H1 (cell line): Measurements from ENCODE around the gene CTLA4. TPM values are rescaled to one million over a fixed set of nuclear protein-coding genes. Genes with fewer than 3 reads are reported as not detected.

Experiments
- CTCF ChIA-PET: fragments of 300-600 bp; sonication (Branson Sonifier 250); formaldehyde crosslinking; loops from one replicate; lab custom pipeline; 2021; ENCODE audit not compliant: partially characterized antibody; lab: Charles Lee
- POLR2A ChIA-PET: fragments of 300-600 bp; sonication (Branson Sonifier 250); formaldehyde crosslinking; loops from one replicate; lab custom pipeline; 2021; ENCODE audit warnings: inconsistent platforms; ENCODE audit not compliant: partially characterized antibody; lab: Charles Lee
- DNase-seq, 2 experiments: peaks; one replicate each; pipeline versions ENCODE4 v3.0.0 to v3.0.0-alpha.2; 2010 to 2022; ENCODE audit warnings: low spot score in 2 of 2, low read depth in 1 of 2, mixed read lengths in 1 of 2
- FAIRE-seq: peaks from 2 replicates; lab custom pipeline; 2011; peaks lifted over from hg19 to GRCh38; lab: Jason Lieb, UNC
- H2AFZ ChIP-seq: 2 replicates; pipeline ENCODE4 v1.8.1; 2012; ENCODE audit warnings: low read length, inconsistent platforms
- H2AK5ac ChIP-seq: 2 replicates; pipeline ENCODE4 v1.6.1; 2013; ENCODE audit warnings: low read depth, low read length
- H2BK120ac ChIP-seq: replicated peaks from 2 replicates; pipeline ENCODE3; 2013; ENCODE audit warnings: low read depth, low read length, inconsistent platforms
- H2BK12ac ChIP-seq: 2 replicates; pipeline ENCODE4 v1.6.1; 2013; ENCODE audit warnings: low read depth, low read length
- H2BK15ac ChIP-seq: 2 replicates; pipeline ENCODE4 v1.6.1; 2013; ENCODE audit warnings: low read length
- H2BK20ac ChIP-seq: 2 replicates; pipeline ENCODE4 v1.6.1; 2013; ENCODE audit warnings: low read length
- H2BK5ac ChIP-seq: 2 replicates; pipeline ENCODE4 v1.6.1; 2013; ENCODE audit warnings: low read depth, low read length
- H3K14ac ChIP-seq: 2 replicates; pipeline ENCODE4 v1.6.1; 2013; ENCODE audit warnings: inconsistent platforms; ENCODE audit not compliant: insufficient read length
- H3K18ac ChIP-seq: 2 replicates; pipeline ENCODE4 v1.6.1; 2013; ENCODE audit warnings: low read length; ENCODE audit errors: extremely low read depth
- H3K23ac ChIP-seq: 2 replicates; pipeline ENCODE4 v1.6.1; 2013; ENCODE audit warnings: inconsistent platforms; ENCODE audit not compliant: insufficient read length
- H3K23me2 ChIP-seq: 2 replicates; pipeline ENCODE4 v1.6.1; 2013; ENCODE audit warnings: low read depth, low read length
- H3K27ac ChIP-seq: 2 replicates; pipeline ENCODE4 v1.6.1; 2011; ENCODE audit warnings: low read depth, low read length, inconsistent platforms
- H3K27me3 ChIP-seq, 4 experiments: replicated peaks in 1 of 4; 1 replicate in 1 of 4; 2 replicates in 3 of 4; pipeline versions ENCODE4 v1.6.1 to v1.8.1; 2011 to 2013; ENCODE audit warnings: low read length in 3 of 4, mild to moderate bottlenecking in 3 of 4, inconsistent platforms in 2 of 4, mixed read lengths in 2 of 4, moderate library complexity in 1 of 4; ENCODE audit not compliant: control insufficient read depth in 3 of 4, insufficient read depth in 3 of 4; ENCODE audit errors: extremely low read depth in 1 of 4
- H3K36me3 ChIP-seq, 4 experiments: 2 replicates each; pipeline versions ENCODE4 v1.6.1 to v1.8.1; 2011 to 2013; ENCODE audit warnings: mild to moderate bottlenecking in 4 of 4, low read length in 3 of 4, moderate library complexity in 2 of 4, control low read depth in 1 of 4, inconsistent platforms in 1 of 4; ENCODE audit not compliant: insufficient read depth in 4 of 4, control insufficient read depth in 2 of 4
- H3K4ac ChIP-seq: replicated peaks from 2 replicates; pipeline ENCODE3; 2013; ENCODE audit warnings: low read length, low read depth, mixed read lengths, inconsistent platforms; ENCODE audit not compliant: insufficient read length
- H3K4me1 ChIP-seq, 4 experiments: replicated peaks in 1 of 4; 1 replicate in 1 of 4; 2 replicates in 3 of 4; pipeline versions ENCODE4 v1.6.1 to v1.8.1; 2011 to 2013; ENCODE audit warnings: low read length in 3 of 4, inconsistent platforms in 2 of 4, mixed read lengths in 1 of 4; ENCODE audit not compliant: insufficient read depth in 4 of 4, control insufficient read depth in 3 of 4
- H3K4me2 ChIP-seq, 2 experiments: 2 replicates each; pipeline versions ENCODE4 v1.6.1 to v1.8.1; 2011 to 2013; ENCODE audit warnings: low read depth in 2 of 2, low read length in 2 of 2, control low read depth in 1 of 2, inconsistent platforms in 1 of 2, mild to moderate bottlenecking in 1 of 2; ENCODE audit not compliant: insufficient read depth in 1 of 2
- H3K4me3 ChIP-seq, 4 experiments: fragments of 200-600, 300-600 bp in 1 of 4; sonication (generic), shearing (Covaris generic), sonication (Bioruptor Twin) in 1 of 4; 2 replicates each; pipeline versions ENCODE4 v1.5.1 to v1.8.1; 2011 to 2016; ENCODE audit warnings: low read length in 4 of 4, low read depth in 3 of 4, control low read depth in 2 of 4, inconsistent platforms in 2 of 4, mild to moderate bottlenecking in 2 of 4, mixed read lengths in 1 of 4, moderate library complexity in 1 of 4; ENCODE audit not compliant: insufficient read depth in 2 of 4; ENCODE audit errors: extremely low read depth in 1 of 4
- H3K56ac ChIP-seq: replicated peaks from 2 replicates; pipeline ENCODE3; 2013; ENCODE audit warnings: low read depth, mild to moderate bottlenecking, mixed read lengths, low read length, inconsistent platforms; ENCODE audit not compliant: insufficient read length
- H3K79me1 ChIP-seq: 2 replicates; pipeline ENCODE4 v1.6.1; 2013; ENCODE audit warnings: low read depth, low read length, control low read depth
- H3K79me2 ChIP-seq, 2 experiments: 2 replicates each; pipeline versions ENCODE4 v1.6.1 to v1.8.1; 2012 to 2013; ENCODE audit warnings: low read length in 2 of 2, mild to moderate bottlenecking in 2 of 2, inconsistent platforms in 1 of 2; ENCODE audit not compliant: insufficient read depth in 2 of 2, control insufficient read depth in 1 of 2
- H3K9ac ChIP-seq, 4 experiments: replicated peaks in 1 of 4; 1 replicate in 1 of 4; 2 replicates in 3 of 4; pipeline versions ENCODE4 v1.6.1 to v1.8.1; 2011 to 2013; ENCODE audit warnings: low read depth in 3 of 4, low read length in 3 of 4, control low read depth in 2 of 4, mild to moderate bottlenecking in 2 of 4, moderate library complexity in 2 of 4, inconsistent platforms in 1 of 4; ENCODE audit errors: extremely low read depth in 1 of 4
- H3K9me3 ChIP-seq, 2 experiments: 2 replicates each; pipeline versions ENCODE4 v1.6.1 to v1.8.1; 2012 to 2013; ENCODE audit warnings: mild to moderate bottlenecking in 2 of 2, moderate library complexity in 2 of 2, control low read depth in 1 of 2, inconsistent platforms in 1 of 2, low read depth in 1 of 2, low read length in 1 of 2, mixed read lengths in 1 of 2; ENCODE audit not compliant: insufficient read depth in 2 of 2
- H4K20me1 ChIP-seq, 2 experiments: replicated peaks in 1 of 2; 2 replicates each; pipeline versions ENCODE3 to v1.8.1; 2011 to 2013; ENCODE audit warnings: inconsistent platforms in 2 of 2, low read length in 2 of 2, mild to moderate bottlenecking in 1 of 2; ENCODE audit not compliant: insufficient read depth in 2 of 2, control insufficient read depth in 1 of 2
- H4K5ac ChIP-seq: 2 replicates; pipeline ENCODE4 v1.6.1; 2013; ENCODE audit warnings: low read length, low read depth, mixed read lengths, inconsistent platforms; ENCODE audit not compliant: insufficient read length
- H4K8ac ChIP-seq: 2 replicates; pipeline ENCODE4 v1.8.0; 2013; ENCODE audit warnings: mild to moderate bottlenecking, moderate library complexity, low read length, inconsistent platforms; ENCODE audit not compliant: insufficient read depth; ENCODE audit errors: extremely low read depth
- H4K91ac ChIP-seq: replicated peaks from 2 replicates; pipeline ENCODE3; 2013; ENCODE audit warnings: low read length, mixed read lengths, inconsistent platforms; ENCODE audit not compliant: insufficient read length
- BACH1 ChIP-seq: IDR thresholded peaks from 2 replicates; pipeline ENCODE4 v1.6.1; 2012; ENCODE audit warnings: low read length, improper control_type of control experiment
- GTF2F1 ChIP-seq: IDR thresholded peaks from 2 replicates; pipeline ENCODE4 v1.6.1; 2012; ENCODE audit warnings: low read depth, low read length, improper control_type of control experiment, borderline replicate concordance
- HDAC2 ChIP-seq, 2 experiments: fragments of 300-600 bp in 1 of 2; sonication (generic) in 1 of 2; IDR thresholded peaks; 2 replicates each; pipeline ENCODE4 v1.6.1; 2011 to 2012; ENCODE audit warnings: low read depth in 2 of 2, low read length in 2 of 2, mild to moderate bottlenecking in 2 of 2, moderate library complexity in 2 of 2, borderline replicate concordance in 1 of 2, inconsistent platforms in 1 of 2
- KDM1A ChIP-seq: fragments of 200-600, 300-600 bp; sonication (generic); IDR thresholded peaks from 2 replicates; pipeline ENCODE4 v1.7.1; 2016; ENCODE audit warnings: mild to moderate bottlenecking, low read length, borderline replicate concordance
- WGBS, 2 experiments: shearing (Covaris generic) in 1 of 2; methylation state at CpG; one replicate each; pipeline versions ENCODE4 v1.1.6 to v1.1.7; 2013 to 2015; ENCODE audit warnings: low lambda C conversion rate in 2 of 2, mixed read lengths in 2 of 2, inconsistent platforms in 1 of 2, low coverage in 1 of 2, missing lambda C conversion rate in 1 of 2; ENCODE audit not compliant: insufficient replicate concordance in 2 of 2, insufficient coverage in 1 of 2, insufficient read length in 1 of 2; ENCODE audit errors: extremely low coverage in 1 of 2, missing lambda C conversion rate in 1 of 2; 5-methylcytosine and 5-hydroxymethylcytosine counted together
- polyA plus RNA-seq, 7 experiments: library from polyadenylated mRNA; depleted of rRNA in 3 of 7; stranded (reverse) in 5 of 7; unstranded in 2 of 7; fragments of >200 nt in 5 of 7; fragments of 200-250 nt in 2 of 7; gene quantifications; 1 replicate in 5 of 7; 2 replicates in 1 of 7; 4 replicates in 1 of 7; pipeline versions ENCODE4 v1.2.1 to v1.2.3, GENCODE V29; 2011 to 2013; ENCODE audit warnings: missing spikeins in 2 of 7, mixed read lengths in 2 of 7
- total RNA-seq: library from RNA; stranded (reverse); fragmentation: NEBNext Ultra II Directional; extraction: Animal tissue kit (Norgen Biotek cat#: 25700); gene quantifications from 2 replicates; pipeline ENCODE4 v1.2.1, GENCODE V29; 2021

CTLA4 gene
- total and polyA plus RNA-seq, 2 of the 8 experiments (the other 6 are each of a cell fraction or from before 2014, with no cell fraction given), result not detected

DNA sequence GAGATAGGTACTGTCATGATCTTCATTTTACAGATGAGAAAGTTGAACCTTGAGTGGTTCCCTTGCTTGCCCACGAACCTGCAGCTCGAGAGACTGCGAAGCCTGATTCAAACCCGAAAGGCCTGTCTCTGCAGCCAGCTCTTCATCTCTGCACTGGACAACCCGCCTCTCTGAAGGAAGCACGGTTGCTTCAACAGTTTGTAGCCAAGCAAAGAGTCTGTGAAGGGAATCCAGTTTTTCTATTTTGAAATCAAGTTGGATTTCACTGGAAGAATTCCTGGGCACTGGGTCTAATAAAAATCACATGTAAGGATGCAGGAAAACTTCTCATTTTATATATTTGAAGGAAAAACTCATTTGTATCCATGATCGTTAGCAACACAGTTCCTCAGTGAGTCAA is 47.7 kb downstream of the CTLA4 start:
- 85% methylated on average over 7 of the region's 7 CpGs; no CpG with 5 or more reads in 1 of the 2 experiments for WGBS, 2 experiments

More for the DNA sequence above, 47.7 kb downstream of the CTLA4 start:
- Histone ChIP-seq H3K27ac (no peak overlapping the region), H3K27me3 (no peaks in the 10 kb centered on the region), H2AK5ac (no peak overlapping the region), H3K14ac (no peak overlapping the region), H3K79me1 (no peaks in the 10 kb centered on the region), H3K9me3 (no peaks in the 10 kb centered on the region), H3K9ac (no peak overlapping the region), H4K5ac (no peak overlapping the region), H3K18ac (no peak overlapping the region), H3K4me2 (no peak overlapping the region), H3K23ac (no peak overlapping the region), H3K79me2 (no peaks in the 10 kb centered on the region), H2BK5ac (no peak overlapping the region), H4K20me1 (no peaks in the 10 kb centered on the region), H4K8ac (no peak overlapping the region), H3K4me1 (peaks cover 0 to 3% (median 2%) of the 10 kb centered on the region in 4 experiments; a peak in 3 of 7 replicates), H3K36me3 (no peaks in the 10 kb centered on the region), H2BK12ac (no peak overlapping the region), H3K4me3 (no peak overlapping the region), H4K91ac (no peak overlapping the region), H2BK120ac (no peak overlapping the region), H2AFZ (no peak overlapping the region), H2BK20ac (no peak overlapping the region), H3K4ac (no peak overlapping the region), H3K56ac (no peak overlapping the region), H3K23me2 (no peaks in the 10 kb centered on the region), H2BK15ac (no peak overlapping the region)
- no peak for FAIRE-seq
- no peak for DNase-seq
- ChIA-PET POLR2A (no interaction called here), CTCF (interaction anchor here (0.7 to 1.1 kb wide), 3 partner anchors 16 to 430 kb away, joined by 3 read pairs; no protein-coding TSS in a partner anchor)
- TF ChIP-seq HDAC2 (IDR thresholded peaks at IDR 0.05; ENCODE audit: borderline replicate concordance in 1 of 2, low read depth in 2 of 2, low read length in 2 of 2), result no peak
- no peak for TF ChIP-seq BACH1
- no peak for TF ChIP-seq GTF2F1
- TF ChIP-seq KDM1A, result no peak
